HG03520 (cell line): ENCODE data around the gene ARHGAP33.
A peak's percentile ranks its signal among the peaks of the same experiment; 100 is the strongest.

Experiments
- ATAC-seq: cut with Tn5 transposase; IDR thresholded peaks from one replicate; pipeline ENCODE4 v1.9.1; 2021; ENCODE audit warnings: mild to moderate bottlenecking, moderate library complexity; ENCODE audit not compliant: unreplicated experiment

The ARHGAP33 gene

DNA sequence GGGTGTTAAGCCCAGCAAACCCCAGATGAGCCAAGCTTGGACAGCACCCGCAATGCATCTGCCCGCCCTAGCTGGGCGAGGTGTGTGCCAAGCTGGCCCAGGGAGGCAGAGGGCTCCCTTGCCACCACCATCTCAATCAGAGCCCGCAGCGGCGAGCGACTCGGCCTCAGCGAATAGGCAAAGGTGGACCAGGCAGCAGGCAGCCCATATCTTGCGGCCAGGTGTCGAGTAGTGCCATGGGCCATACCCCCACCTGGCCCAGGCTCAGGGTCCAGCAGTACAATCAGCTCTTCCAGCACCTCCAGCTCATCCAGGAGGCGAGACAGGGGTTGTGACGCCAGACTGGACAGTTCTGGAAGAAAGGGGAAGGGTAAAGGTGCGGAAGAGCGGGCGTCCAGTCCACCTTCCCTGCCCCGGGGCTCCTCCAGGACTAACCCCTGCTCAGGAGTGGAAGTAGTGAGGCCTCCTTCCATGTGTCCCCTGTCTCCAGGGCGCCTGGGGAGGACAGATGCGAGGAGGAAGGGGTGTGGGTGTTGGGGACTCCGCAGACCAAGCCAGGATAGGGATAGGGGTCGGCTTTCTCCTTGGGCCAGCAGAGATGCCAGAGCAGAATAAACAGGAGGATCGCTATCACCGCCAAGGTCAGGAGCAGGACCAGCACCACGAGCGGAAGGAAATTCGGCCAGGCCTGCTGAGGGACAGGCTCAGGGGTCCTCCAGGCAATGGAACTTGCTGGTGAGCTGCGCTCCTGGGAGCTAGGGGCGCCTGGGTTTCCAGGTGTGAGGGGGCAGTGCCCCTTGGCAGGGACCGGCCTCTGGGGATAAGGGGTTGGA, 35.9 kb upstream of the ARHGAP33 start:
- ATAC-seq = no peak

DNA sequence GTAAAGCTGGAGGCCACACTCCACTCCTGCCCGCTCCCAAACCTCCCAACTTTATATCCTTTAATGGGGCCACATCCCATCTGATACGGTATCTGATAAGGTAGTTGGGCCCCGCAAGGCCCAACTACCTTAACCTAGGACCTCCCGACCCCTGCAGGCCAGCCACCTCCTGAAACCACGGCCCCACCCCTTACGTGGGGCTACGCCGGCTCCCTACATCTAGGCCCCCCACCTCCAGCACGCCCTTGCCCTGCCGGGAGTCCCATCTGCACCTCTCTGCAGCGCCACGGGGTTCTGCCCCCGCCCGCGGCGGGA, 35.3 kb upstream of the ARHGAP33 start:
- peak; percentile 11 for ATAC-seq

DNA sequence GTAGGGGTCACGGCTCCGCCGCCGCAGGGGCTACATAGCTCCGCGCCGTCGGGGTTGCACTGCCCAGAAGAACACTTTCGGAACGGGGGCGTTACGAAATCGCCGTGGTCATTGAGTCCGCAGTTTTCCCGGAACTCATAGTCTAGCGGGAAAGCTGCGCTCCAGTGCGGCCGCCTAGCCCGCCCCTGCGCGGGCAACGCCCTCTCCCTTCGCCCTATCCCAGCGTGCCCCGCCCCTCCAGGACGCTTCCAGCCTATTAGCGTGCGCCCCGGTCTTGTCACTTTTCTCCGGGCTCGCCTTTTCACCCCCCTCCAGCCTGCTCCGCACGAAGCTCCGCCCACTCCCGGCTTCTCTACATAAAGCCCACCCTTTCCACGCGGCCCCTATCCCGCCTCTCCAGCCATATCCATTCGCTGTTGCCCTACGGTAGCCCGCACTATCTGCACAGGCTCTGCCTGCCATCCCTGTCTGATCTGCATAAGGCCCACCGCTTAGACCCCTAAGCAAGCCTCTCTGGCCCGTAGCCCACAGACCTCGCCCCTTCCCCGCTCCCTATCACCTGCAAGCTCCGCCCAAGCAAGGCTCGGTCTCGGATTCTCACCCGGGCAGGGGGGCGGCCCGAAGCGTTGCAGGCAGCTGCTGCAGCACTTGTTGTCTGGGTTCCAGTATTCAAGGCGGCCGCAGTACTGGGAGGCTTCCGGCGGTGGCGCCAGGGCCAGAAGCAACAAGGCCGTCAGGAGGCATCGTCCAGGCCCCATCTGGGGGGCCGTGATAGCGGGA, 34.8 kb upstream of the ARHGAP33 start:
- peak; percentile 39 for ATAC-seq

DNA sequence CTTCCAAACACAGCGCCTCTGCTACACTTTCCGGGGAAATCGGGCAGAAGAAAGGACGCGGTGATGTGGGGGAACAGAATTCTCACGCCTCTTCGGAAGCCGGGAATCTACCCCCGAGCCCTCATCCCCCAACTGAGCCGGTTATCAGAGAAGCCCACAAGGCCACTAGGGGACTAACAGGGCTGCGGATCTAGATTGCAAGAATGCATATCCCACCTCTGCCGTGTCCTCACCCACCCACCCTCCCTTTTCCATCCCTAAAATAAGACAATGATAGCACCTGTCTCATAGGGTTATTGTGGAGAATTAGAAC, 34.2 kb upstream of the ARHGAP33 start:
- no peak for ATAC-seq

DNA sequence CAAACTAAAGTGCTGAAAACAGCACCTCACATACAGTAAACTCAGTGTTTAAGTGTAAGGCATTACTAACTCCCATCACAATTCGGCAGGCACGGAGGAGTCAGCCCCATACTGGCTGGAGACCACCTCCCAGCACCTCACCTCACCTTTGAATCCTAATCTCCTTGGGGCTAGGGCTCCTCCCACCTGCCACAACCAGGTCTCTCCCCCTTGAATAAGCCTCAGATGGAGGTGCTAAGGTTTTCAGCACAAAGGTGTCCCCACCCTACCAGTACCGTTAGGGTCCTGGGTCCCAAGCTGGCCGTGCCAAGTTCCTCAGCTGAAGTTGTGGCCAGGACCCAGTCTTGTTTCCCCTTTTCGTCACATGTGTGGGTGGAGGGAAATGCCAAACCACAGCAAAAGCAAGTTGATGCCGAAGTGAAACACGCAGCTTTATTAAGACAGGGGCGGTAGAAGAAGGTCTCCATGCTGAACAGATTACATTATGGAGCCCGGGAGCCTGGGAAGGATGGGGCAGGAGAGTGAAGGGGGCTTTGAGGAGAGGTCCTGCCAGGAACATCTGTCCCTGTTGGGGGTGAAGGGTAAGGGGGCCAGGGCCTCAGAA, 33.1 kb upstream of the ARHGAP33 start, which contains the start of gene IGFLR1:
TSS of gene IGFLR1 (minus strand) at position 332 of the 604 bp plus-strand sequence. CDS start 1,272 bp downstream, outside the sequence.
- no peak for ATAC-seq

DNA sequence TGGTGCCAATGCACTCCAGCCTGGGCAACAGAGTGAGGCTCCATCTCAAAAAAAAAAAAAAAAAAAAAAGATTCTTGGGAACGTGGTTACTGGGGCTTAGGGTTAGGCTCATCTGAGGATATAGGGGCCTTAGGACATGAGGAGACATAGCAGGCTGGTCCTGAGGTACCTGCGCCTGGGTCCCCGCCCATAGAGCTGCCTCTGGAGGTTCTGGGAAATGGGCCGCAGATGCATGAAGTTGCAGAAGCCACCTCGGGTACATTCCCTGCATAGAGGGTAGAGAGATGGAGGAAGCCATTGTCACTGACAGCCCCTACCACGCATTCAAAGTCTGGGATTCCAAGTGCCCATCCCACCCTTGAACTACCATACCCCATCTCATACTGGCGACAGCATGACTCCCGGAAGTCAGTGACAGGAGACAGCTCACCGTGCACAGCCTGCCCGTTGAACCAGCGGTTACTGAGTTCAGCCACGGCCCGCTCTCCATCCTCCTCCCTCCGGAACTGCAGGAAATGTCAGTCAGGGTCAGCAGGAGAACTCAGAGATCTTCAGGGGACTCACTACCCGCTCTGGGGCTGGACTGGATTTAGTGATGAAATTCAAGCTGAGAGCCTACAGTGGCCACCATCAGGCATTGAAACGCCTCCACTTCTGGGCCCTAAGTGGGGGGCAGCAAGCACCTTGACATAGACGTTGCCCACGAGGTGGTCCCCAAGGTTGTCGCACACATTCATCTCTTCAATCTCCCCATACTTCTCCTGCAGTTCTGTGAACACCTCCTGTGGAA, 31.5 kb upstream of the ARHGAP33 start:
- no peak for ATAC-seq

DNA sequence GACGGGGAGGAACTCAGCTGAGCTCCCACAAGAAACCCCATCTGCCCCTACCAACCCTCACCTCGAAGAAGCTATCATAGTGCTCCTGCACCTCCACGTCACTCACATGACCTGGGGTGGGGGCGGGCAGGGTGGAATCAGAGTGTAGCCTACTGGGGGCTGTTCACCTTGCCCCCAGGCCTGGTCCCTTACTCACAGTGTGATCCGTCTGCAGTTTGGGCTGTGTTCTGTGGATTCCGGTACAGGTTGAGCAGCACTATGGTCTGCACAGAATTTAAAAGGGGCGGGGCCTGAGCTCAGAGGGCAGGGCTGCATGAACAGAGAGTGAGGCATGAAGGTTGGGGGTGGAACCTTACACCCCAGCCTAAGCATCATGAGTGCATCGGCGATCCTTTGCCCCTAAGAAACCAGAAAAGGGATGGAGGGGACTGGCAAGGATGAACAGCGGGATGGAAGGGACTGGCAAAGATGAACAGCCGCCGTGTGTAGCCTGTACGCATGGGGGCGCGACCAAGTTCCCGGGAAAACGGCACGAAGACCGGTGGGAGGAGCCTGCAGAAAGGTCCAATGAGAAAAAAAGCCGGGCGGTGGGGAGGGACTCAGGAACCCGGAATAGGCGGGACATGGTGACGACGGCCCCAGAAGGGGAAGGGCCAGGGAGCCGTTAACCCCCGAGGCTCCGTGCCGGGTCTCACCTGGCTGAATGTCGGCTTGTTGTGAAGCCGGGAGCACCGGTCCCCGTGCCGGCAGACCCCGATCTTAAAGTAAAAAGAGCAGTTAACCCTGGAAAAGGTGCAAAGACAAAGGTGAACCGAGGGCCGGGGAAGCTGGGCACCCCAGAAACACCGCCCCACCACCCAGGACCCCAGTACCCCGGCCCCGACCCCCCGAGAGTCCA, 30.7 kb upstream of the ARHGAP33 start:
- ATAC-seq = peak; percentile 21

DNA sequence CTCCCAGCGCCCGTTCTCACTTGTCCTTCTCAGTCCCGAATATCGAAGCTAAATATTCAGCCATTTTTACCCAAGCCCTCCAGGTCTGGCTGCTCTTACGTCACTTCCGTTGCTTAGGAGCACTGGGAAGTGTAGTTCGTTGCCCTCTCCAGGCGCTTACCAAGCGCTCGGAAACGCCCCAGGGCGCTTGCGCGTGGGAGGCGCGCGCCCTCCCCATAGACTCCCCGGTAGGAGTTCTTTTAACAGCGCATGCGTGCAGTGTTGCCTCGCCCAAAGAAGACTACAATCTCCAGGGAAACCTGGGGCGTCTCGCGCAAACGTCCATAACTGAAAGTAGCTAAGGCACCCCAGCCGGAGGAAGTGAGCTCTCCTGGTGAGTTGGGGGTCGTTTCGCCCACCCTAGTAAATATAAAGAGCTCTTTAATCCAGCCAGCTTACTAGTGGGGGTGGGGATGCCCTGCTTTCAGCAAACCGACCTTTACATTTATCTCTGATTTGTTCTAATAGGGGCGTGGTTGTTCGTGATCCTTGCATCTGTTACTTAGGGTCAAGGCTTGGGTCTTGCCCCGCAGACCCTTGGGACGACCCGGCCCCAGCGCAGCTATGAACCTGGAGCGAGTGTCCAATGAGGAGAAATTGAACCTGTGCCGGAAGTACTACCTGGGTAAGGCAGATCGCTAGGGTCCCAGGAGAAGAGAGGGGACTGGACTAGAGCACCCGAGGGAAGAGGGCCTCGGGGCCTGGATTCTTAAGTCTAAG, 29.9 kb upstream of the ARHGAP33 start, which contains the start of the genes PSENEN and U2AF1L4:
TSS of gene PSENEN (plus strand) at position 324 of the 759 bp plus-strand sequence. CDS start at position 604, 280 bp downstream.
TSS of gene U2AF1L4 (minus strand) at position 91 of the 759 bp plus-strand sequence. CDS start at position 64, 27 bp downstream.
- peak; percentile 32 for ATAC-seq

DNA sequence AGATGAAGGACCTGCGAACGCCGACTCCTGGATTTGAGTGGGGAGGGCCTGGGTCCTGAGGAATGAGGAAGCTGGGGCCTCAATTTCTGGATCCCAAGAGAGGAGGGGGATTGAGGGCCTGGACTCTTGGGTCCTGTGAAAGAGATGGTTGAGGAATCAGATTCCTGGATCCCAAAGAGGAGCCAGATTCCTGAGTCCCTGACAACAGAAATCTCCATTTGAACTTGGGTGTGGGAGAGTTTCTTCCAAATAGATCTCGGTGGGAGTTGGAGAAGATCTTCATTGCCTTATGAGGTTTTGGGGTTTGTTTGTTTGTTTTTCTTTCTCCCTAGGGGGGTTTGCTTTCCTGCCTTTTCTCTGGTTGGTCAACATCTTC, 29.3 kb upstream of the ARHGAP33 start:
- ATAC-seq = no peak

DNA sequence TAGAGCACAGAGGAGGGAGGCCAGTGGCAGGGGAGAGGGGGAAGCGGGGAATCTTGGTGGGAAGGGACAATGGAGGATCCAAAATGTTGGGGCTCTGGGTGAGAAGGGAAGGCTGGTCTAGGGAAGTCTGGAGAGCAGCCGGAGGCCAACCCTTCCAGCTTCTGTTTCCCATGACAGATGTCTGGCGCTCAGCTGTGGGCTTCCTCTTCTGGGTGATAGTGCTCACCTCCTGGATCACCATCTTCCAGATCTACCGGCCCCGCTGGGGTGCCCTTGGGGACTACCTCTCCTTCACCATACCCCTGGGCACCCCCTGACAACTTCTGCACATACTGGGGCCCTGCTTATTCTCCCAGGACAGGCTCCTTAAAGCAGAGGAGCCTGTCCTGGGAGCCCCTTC, 28.8 kb upstream of the ARHGAP33 start:
- ATAC-seq = no peak

DNA sequence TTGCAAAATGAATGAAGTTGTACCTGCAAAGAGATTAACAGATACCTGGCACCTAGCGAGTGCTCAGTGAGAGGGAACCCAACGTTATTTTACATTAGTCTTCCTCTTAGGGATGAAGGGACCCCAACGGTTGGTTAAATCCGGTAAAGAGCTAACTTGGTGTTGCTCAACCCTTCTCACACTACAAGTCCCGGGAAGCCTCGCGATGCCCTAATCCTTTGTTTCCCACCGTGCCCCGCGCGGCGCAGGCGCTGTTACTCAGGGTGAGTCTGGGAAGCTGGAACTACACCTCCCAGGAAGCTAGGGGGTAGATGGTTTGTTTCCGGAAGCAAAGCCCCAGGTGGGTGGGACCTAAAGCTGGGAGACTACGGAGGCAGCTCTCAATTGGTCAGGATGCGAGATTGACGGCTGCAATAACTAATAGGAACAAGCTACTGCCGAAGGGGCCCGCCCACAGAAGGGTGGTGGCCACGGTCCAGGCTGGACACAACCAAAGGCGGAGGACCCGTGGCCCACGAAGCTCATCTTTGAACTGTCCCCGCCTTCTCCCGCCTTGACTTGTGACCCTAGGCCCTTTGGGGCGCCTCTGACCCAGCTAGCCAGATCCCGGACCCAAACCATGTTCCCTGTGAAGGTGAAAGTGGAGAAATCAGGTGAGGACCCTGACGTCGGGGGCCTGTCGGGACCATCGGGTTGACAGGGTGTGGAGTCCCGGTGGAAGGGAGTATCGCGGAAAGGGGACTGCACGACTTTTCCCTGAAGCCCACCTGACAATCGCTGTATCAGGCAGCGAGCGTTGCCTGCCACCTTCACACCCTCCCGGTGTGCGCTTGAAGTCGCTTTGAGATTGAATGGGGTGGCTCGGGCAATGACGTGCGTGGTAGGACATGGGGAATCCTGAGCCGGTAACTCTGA, 27.0 kb upstream of the ARHGAP33 start, which contains the start of gene LIN37:
TSS of gene LIN37 (plus strand) at position 471 of the 915 bp plus-strand sequence. CDS start at position 620, 149 bp downstream.
- ATAC-seq = peak; percentile 63

DNA sequence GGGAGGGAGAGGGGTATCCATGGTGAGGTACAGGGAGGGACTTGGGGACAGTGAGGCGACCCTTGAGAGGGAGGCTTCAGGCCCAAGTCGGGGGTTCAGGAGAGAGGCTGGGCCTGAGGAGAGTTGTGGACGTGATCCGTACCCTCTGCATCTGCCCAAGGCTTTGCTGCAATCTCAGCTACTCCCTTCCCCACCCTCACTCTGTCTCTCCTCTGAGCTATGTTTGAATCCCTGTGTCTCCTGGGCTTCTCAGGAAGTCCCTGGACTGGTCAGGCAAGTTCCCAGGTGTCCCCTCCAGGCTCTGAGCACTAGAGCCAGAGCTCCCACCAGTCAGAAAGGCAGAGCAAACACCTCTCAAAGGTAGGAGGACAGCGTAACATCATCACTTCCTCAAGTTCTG, 25.2 kb upstream of the ARHGAP33 start:
- no peak for ATAC-seq

DNA sequence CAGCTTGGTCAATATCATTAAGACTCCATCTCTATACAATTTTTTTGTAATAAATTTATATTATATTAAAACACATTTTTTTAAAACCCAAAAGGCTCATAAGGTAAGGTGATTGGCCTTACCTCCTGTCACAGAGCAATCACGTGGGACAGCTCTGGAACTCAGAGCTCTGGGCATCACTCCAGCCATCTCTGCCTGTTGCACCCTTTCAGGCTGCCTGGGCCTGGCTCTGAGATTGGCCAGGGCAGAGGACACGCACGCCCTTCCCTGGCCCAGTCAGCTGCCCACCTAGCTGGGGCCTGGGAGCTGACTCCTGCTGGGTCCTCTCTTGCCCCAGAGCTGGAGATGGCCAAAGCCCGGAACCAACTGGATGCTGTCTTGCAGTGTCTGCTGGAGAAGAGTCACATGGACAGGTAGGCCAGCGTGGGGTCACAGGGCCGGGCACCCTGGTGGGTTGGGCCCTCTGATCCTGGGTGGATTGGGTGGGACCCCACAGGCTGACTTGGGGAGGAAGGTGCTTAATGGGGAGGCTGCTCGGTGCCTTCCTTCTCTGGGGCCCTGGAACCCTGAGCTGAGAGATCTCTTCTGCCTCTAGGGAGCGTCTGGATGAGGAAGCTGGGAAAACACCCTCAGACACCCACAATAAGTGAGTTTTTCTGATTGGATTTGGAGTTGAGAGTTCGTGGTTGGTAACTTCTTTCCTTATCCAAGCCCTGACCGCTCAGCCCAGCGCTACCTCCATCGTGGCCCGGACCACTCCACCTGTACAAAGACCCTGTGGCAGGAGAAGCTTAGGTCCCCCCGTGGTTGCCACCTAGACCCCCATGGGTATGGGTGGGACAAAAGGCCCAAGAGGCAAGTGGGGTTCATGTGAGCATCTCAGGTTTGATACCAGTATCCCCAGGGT, 23.3 kb upstream of the ARHGAP33 start:
- ATAC-seq = no peak

DNA sequence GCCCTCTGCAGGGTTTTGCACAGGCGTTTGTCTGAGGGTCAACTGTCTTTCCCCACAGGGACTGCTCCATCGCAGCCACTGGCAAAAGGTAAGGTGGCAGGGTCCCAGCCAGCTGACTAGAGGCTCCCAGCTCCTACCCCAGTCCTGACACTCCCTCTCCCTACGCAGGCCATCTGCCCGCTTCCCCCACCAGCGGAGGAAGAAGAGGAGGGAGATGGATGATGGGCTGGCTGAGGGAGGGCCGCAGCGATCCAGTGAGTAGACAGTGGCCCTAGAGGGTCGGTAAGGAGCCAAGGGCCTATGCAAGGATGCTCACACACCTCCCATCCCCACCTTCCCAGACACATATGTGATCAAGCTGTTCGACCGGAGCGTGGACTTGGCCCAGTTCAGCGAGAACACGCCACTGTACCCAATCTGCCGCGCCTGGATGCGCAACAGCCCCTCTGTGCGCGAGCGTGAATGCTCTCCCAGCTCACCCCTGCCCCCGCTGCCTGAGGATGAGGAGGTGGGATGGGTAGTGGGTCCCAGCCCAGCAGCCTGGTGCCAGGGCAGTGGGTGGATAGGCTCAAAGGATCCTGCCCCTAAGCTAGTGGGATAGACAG, 22.5 kb upstream of the ARHGAP33 start:
- ATAC-seq = no peak

DNA sequence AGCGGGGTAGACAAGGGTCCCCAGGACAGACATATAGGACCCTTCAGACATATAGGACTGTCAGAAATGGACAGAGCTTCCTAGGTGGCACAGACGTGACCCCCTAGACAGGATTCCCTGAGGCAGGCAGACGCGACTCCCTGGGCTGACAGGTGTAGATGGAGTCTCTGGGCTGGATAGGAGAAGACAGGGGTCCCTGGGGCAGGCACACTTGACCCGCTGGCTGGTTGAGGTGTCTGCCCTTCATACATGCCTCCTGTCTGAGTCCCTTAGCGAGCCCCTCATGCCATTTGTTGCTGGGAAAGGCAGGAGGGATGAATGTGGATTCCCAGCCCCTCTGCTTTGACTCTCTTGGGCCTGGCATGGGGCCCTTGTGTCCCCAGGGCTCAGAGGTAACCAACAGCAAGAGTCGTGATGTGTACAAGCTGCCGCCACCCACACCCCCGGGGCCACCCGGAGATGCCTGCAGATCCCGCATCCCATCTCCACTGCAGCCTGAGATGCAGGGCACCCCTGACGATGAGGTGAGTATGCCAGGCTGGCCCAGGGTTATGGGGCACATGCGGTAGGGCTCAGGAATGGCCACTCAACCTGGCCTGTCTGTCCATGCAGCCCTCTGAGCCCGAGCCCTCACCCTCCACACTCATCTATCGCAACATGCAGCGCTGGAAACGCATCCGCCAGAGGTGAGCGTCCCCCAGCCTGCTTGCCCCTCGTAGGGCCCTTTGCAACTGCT, 21.6 kb upstream of the ARHGAP33 start:
- ATAC-seq = no peak
